Suprapubic skin (tissue), 3 donors: ENCODE results near the gene RIPOR3.

Experiments used
- CTCF ChIP-seq, 2 donors: fragments of 200-600 bp in 1 of 2; fragments of 450-650 bp in 1 of 2; sonication (generic) in 1 of 2; IDR thresholded peaks; one replicate each; pipeline ENCODE4 v1.5.1; 2016 to 2019; ENCODE audit warnings: antibody characterized with exemption in 2 of 2, mild to moderate bottlenecking in 1 of 2, moderate library complexity in 1 of 2
- POLR2A ChIP-seq, 2 donors: fragments of 450-650 bp; IDR thresholded peaks; one replicate each; pipeline ENCODE4 v1.6.1; 2017; ENCODE audit warnings: antibody characterized with exemption in 2 of 2, mild to moderate bottlenecking in 2 of 2, moderate library complexity in 2 of 2

- TF ChIP-seq CTCF (IDR thresholded peaks at IDR 0.05), result no peak
- TF ChIP-seq POLR2A (IDR thresholded peaks at IDR 0.05), result no peak
These were observed 58.6 kb downstream of the RIPOR3 start for GRCh38 chr20:50632701-50633100.
